Right lobe of liver (tissue), 6 donors: Measurements from ENCODE around the gene POC1B. TPM values are rescaled to one million over a fixed set of nuclear protein-coding genes. Genes with fewer than 3 reads are reported as not detected.

Experiments
- ATAC-seq, 4 donors: fragments of 200-7000 bp; cut with Tn5 transposase; one replicate each; pipeline ENCODE4 v1.9.1; 2020; ENCODE audit warnings: mild to moderate bottlenecking in 4 of 4, moderate library complexity in 4 of 4
- DNase-seq, 3 donors: peaks; one replicate each; pipeline ENCODE4 v3.0.0-alpha.2; 2020
- H3K27ac ChIP-seq, 3 donors: fragments of 200-600 bp; one replicate each; pipeline ENCODE4 v1.8.0; 2022
- H3K27me3 ChIP-seq, 2 donors: fragments of 200-600 bp; one replicate each; pipeline ENCODE4 v1.8.0; 2022
- H3K36me3 ChIP-seq, 4 donors: fragments of 200-600 bp; sonication (generic) in 1 of 4; one replicate each; pipeline versions ENCODE4 v1.5.1 to v1.8.0; 2017 to 2022; ENCODE audit warnings: control low read depth in 1 of 4
- H3K4me1 ChIP-seq, 4 donors: fragments of 200-600 bp; sonication (generic) in 1 of 4; one replicate each; pipeline versions ENCODE4 v1.5.1 to v1.8.0; 2017 to 2022; ENCODE audit warnings: control low read depth in 1 of 4
- H3K4me3 ChIP-seq, 3 donors: fragments of 200-600 bp; one replicate each; pipeline ENCODE4 v1.8.0; 2022
- H3K9me3 ChIP-seq, 4 donors: fragments of 200-600 bp; sonication (generic) in 1 of 4; one replicate each; pipeline versions ENCODE4 v1.5.1 to v1.8.0; 2017 to 2022; ENCODE audit warnings: control low read depth in 1 of 4
- CTCF ChIP-seq, 4 donors: fragments of 200-600 bp in 3 of 4; fragments of 450-650 bp in 1 of 4; IDR thresholded peaks; one replicate each; pipeline versions ENCODE4 v1.5.1 to v1.8.0; 2016 to 2022; ENCODE audit warnings: antibody characterized with exemption in 4 of 4, mild to moderate bottlenecking in 2 of 4
- POLR2A ChIP-seq: fragments of 450-650 bp; IDR thresholded peaks from one replicate; pipeline ENCODE4 v1.6.1; 2017; ENCODE audit warnings: antibody characterized with exemption, mild to moderate bottlenecking
- whole genome bisulfite sequencing: methylation state at CpG from one replicate; pipeline ENCODE4 v1.1.6; 2018; ENCODE audit warnings: low coverage, low lambda C conversion rate; ENCODE audit not compliant: insufficient coverage; ENCODE audit errors: missing lambda C conversion rate; 5-methylcytosine and 5-hydroxymethylcytosine counted together
- intact Hi-C, 2 donors: fragments of 100-400 bp; cut with DNase I; formaldehyde crosslinking; loops; one replicate each; pipeline versions ENCODE4 v1.11.2 to v1.14.1; 2022
- total RNA-seq, 6 experiments: library from RNA; depleted of rRNA in 2 of 6; stranded (reverse); fragments of >200 nt in 2 of 6; fragmentation: NEBNext Ultra II Directional in 3 of 6; extraction: Animal tissue kit (Norgen Biotek cat#: 25700) in 3 of 6; gene quantifications; one replicate each; pipeline versions ENCODE4 v1.1.0 to v1.2.4, GENCODE V29; 2016 to 2023
- donor health status: DM: no; HTN: yes; CAD: no.
- donor health status: DM: no; HTN: no; CAD: no.
- donor health status: DM: no; HTN: no; CAD: no.
- donor health status: DM: no; HTN: yes; CAD: no.
- donor health status: DM: no; HTN: yes; CAD: no.

The POC1B gene
- total RNA-seq, 6 experiments from 2014 or later, result 5.3 to 14.5 (median 6.9) TPM

GRCh38 chr12:89507015-89507824, 18.6 kb downstream of the POC1B start:
- TF ChIP-seq CTCF (IDR thresholded peaks at IDR 0.05) (no peak), POLR2A (no peak)
- intact Hi-C loops, result no loop called here
- H3K4me3 ChIP-seq, result no peak overlapping the region
- DNase-seq (no peak), ATAC-seq (peak in 2 of 4 donors; percentile 43 to 44)
- H3K9me3 ChIP-seq, result no peaks in the 10 kb centered on the region
- 51% methylated on average over 7 of the region's 9 CpGs for WGBS
- H3K4me1 ChIP-seq, result no peaks in the 10 kb centered on the region
- no peaks in the 10 kb centered on the region for H3K27me3 ChIP-seq
- no peaks in the 10 kb centered on the region for H3K36me3 ChIP-seq
- H3K27ac ChIP-seq, result no peak overlapping the region

- Histone ChIP-seq H3K27me3 (no peaks in the 10 kb centered on the region), H3K4me1 (no peaks in the 10 kb centered on the region), H3K9me3 (no peaks in the 10 kb centered on the region), H3K4me3 (no peak overlapping the region), H3K36me3 (no peaks in the 10 kb centered on the region), H3K27ac (no peak overlapping the region)
- no peak for TF ChIP-seq POLR2A
- TF ChIP-seq CTCF (IDR thresholded peaks at IDR 0.05), result no peak
- 0% methylated on average over 1 of the region's 1 CpG for WGBS
- DNase-seq (no peak), ATAC-seq (no peak)
- intact Hi-C loops, result no loop called here
Observed at GRCh38 chr12:89506050-89506449, 19.8 kb downstream of the POC1B start.

- no peak for DNase-seq
- ATAC-seq, result no peak
- TF ChIP-seq POLR2A, result no peak
- TF ChIP-seq CTCF (IDR thresholded peaks at IDR 0.05), result no peak
- 84% methylated on average over 6 of the region's 6 CpGs for WGBS
- no peaks in the 10 kb centered on the region for H3K36me3 ChIP-seq
- H3K9me3 ChIP-seq, result no peaks in the 10 kb centered on the region
- H3K4me3 ChIP-seq, result no peak overlapping the region
- no peaks in the 10 kb centered on the region for H3K27me3 ChIP-seq
- intact Hi-C loops, result no loop called here
- H3K27ac ChIP-seq, result no peak overlapping the region
- no peaks in the 10 kb centered on the region for H3K4me1 ChIP-seq
Observed at GRCh38 chr12:89504560-89505346, 21.1 kb downstream of the POC1B start.

GRCh38 chr12:89501793-89502192, 24.1 kb downstream of the POC1B start:
- DNase-seq (no peak), ATAC-seq (peak in 1 of 4 donors; percentile 43)
- Histone ChIP-seq H3K36me3 (no peaks in the 10 kb centered on the region), H3K4me3 (no peak overlapping the region), H3K27ac (no peak overlapping the region), H3K4me1 (no peaks in the 10 kb centered on the region), H3K27me3 (no peaks in the 10 kb centered on the region), H3K9me3 (no peaks in the 10 kb centered on the region)
- intact Hi-C loops, result no loop called here
- TF ChIP-seq POLR2A (no peak), CTCF (IDR thresholded peaks at IDR 0.05) (no peak)
